CD4-positive, alpha-beta T cell treated with Interleukin-21 for 1 hour (primary cell): ENCODE measurements around the gene GPR171.
A peak's percentile ranks its signal among the peaks of the same experiment; 100 is the strongest.
"Not testable (repeated sequence)": the region's sequence is repeated elsewhere in the genome, so short reads cannot be mapped to it uniquely, and the experiment has no call there.

Experiments
- DNase-seq: peaks from one replicate; pipeline ENCODE4 v3.0.0-alpha.2; 2020

Gene GPR171

GRCh38 chr3:151203051-151203420 lies at the start of gene GPR171:
GPR171 (minus strand) TSS chr3:151203216; CDS start chr3:151199386, 3,830 bp downstream.
- DNase-seq, result peak; percentile 83

- DNase-seq, result no peak
Measured at GRCh38 chr3:151248772-151249337, 45.8 kb upstream of the GPR171 start.

GRCh38 chr3:151242006-151242405 lies 39.0 kb upstream of the GPR171 start:
- not testable (repeated sequence) for DNase-seq

GRCh38 chr3:151236736-151237135 lies 33.7 kb upstream of the GPR171 start:
- no peak for DNase-seq

GRCh38 chr3:151236316-151236715 lies 33.3 kb upstream of the GPR171 start:
- DNase-seq, result no peak

- DNase-seq, result no peak
Measured at GRCh38 chr3:151234825-151235224, 31.8 kb upstream of the GPR171 start.

- no peak for DNase-seq
Measured at GRCh38 chr3:151232991-151233390, 30.0 kb upstream of the GPR171 start.

GRCh38 chr3:151232403-151232802 lies 29.4 kb upstream of the GPR171 start:
- DNase-seq, result not testable (repeated sequence)

- DNase-seq, result peak; percentile 25
Measured at GRCh38 chr3:151230646-151231045, 27.6 kb upstream of the GPR171 start.

GRCh38 chr3:151228666-151229040 lies 25.6 kb upstream of the GPR171 start:
- no peak for DNase-seq

- DNase-seq, result peak; percentile 85
Measured at GRCh38 chr3:151227807-151228665, 25.0 kb upstream of the GPR171 start.

GRCh38 chr3:151227266-151227806 lies 24.3 kb upstream of the GPR171 start:
- DNase-seq, result no peak

- no peak for DNase-seq
Measured at GRCh38 chr3:151226825-151227224, 23.8 kb upstream of the GPR171 start.

- no peak for DNase-seq
Measured at GRCh38 chr3:151226088-151226563, 23.1 kb upstream of the GPR171 start.

GRCh38 chr3:151225040-151225975 lies 22.3 kb upstream of the GPR171 start:
- DNase-seq, result no peak

- no peak for DNase-seq
Measured at GRCh38 chr3:151224268-151224866, 21.4 kb upstream of the GPR171 start.

GRCh38 chr3:151219056-151219455 lies 16.0 kb upstream of the GPR171 start:
- no peak for DNase-seq

- DNase-seq, result no peak
Measured at GRCh38 chr3:151218136-151218535, 15.1 kb upstream of the GPR171 start.

- DNase-seq, result no peak
Measured at GRCh38 chr3:151216641-151217607, 13.9 kb upstream of the GPR171 start.

GRCh38 chr3:151214459-151214858 lies 11.4 kb upstream of the GPR171 start:
- no peak for DNase-seq

- no peak for DNase-seq
Measured at GRCh38 chr3:151213881-151214280, 10.9 kb upstream of the GPR171 start.
